ENCODE measurements around the gene NR4A1. TPM values are rescaled to one million over a fixed set of nuclear protein-coding genes. Genes with fewer than 3 reads are reported as not detected.

Gene NR4A1
- total RNA-seq, 1 donor from 2014 or later: 11.4 TPM

DNA sequence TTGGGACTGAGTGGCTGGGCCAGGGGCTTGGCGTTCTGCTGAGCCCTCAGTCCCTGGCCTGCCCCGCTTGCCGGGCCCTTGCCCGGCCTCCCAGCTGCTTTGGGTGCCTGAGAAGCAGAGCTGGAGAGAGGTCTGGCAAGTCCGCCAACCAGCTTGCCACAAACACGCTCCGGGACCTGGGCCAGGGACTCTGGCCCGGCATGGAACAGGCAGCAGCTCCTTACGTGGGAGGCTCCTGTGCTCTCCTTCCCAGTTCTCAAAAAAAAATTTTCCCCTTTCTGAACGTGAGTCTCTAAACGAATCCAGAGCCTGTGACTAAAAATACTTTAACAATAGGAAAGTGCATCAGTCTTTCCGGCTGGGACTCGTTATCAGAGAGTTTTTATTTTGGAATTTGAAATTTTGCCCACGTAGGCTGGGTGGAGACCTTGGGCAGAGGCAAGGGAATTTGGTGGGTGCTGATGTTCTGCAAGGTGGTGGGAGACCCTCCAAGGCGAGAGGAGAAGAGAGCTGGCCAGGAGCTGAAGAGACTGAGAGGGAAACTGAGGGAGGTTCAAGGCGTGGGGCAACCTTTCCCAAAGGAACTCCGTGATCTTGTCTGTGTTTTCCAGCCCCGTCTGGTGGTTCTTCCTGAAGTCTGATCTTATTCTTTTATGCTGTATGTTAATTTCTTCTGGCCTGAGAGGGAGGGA is 6.8 kb upstream of the NR4A1 start:
- TF ChIP-seq, protein P1, sequence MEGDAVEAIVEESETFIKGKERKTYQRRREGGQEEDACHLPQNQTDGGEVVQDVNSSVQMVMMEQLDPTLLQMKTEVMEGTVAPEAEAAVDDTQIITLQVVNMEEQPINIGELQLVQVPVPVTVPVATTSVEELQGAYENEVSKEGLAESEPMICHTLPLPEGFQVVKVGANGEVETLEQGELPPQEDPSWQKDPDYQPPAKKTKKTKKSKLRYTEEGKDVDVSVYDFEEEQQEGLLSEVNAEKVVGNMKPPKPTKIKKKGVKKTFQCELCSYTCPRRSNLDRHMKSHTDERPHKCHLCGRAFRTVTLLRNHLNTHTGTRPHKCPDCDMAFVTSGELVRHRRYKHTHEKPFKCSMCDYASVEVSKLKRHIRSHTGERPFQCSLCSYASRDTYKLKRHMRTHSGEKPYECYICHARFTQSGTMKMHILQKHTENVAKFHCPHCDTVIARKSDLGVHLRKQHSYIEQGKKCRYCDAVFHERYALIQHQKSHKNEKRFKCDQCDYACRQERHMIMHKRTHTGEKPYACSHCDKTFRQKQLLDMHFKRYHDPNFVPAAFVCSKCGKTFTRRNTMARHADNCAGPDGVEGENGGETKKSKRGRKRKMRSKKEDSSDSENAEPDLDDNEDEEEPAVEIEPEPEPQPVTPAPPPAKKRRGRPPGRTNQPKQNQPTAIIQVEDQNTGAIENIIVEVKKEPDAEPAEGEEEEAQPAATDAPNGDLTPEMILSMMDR (conservative IDR thresholded peaks at IDR 0.05): no peak
- H3K36me3 Mint-ChIP-seq: no peaks in the 10 kb centered on the region
- no peak for DNase-seq (ENCODE audit: extremely low spot score, unreplicated experiment)
- peaks cover 10% of the 10 kb centered on the region for H3K27me3 Mint-ChIP-seq
- H3K4me3 Mint-ChIP-seq: no peak overlapping the region
- no peaks in the 10 kb centered on the region for H3K9me3 Mint-ChIP-seq
- H3K27ac Mint-ChIP-seq: peak overlapping the region; percentile 38
- peaks cover 4% of the 10 kb centered on the region for H3K4me1 Mint-ChIP-seq (ENCODE audit: unreplicated experiment)

DNA sequence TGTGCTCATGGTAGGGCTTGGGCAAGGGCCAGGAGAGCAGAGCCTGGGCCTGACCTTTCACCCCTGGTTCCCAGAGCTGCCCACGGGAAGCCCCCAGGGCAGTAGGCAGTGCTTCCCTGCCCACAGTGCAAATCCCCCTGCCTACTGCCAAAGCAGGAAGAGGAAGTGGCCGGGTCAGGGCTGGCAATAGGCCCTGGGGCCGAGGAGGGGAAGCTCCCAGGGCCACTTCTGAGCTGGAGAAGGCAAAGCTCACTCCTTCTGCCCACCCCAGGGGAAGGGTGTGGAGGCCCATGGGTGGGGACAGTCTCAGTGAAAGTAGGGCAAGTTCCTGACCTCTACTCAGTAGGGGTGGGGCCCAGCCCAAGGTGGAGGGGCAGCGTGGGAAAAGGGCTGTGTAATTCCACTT is 5.4 kb upstream of the NR4A1 start:
- no peak for DNase-seq (ENCODE audit: extremely low spot score, unreplicated experiment)
- H3K4me1 Mint-ChIP-seq (ENCODE audit: unreplicated experiment): peaks cover 14% of the 10 kb centered on the region
- peak overlapping the region; percentile 21 for H3K27ac Mint-ChIP-seq
- H3K36me3 Mint-ChIP-seq: no peaks in the 10 kb centered on the region
- H3K27me3 Mint-ChIP-seq: peaks cover 10% of the 10 kb centered on the region
- TF ChIP-seq, protein P1 (conservative IDR thresholded peaks at IDR 0.05): no peak
- no peaks in the 10 kb centered on the region for H3K9me3 Mint-ChIP-seq
- H3K4me3 Mint-ChIP-seq: no peak overlapping the region

DNA sequence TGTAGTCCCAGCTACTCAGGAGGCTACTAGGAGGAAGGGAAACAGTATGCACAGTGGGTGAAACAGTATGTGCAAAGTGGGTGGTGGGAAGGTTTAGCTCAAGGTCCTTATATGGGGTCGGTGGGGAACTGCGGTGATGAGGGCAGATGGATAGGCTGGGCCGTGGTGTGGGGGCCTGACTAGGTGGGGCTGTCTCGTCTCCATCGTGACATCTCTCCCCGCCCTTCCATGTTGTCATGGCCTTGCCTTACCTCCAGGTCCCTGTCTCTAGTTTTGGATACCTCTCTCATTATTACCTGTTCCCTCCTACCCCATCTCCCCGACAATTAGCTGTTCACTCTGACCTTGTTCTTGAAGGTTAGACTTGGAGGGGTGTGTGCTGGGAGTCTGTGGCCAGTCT is 4.4 kb upstream of the NR4A1 start:
- DNase-seq (ENCODE audit: extremely low spot score, unreplicated experiment): no peak
- peak overlapping the region; percentile 70 for H3K27ac Mint-ChIP-seq
- TF ChIP-seq, protein P1 (conservative IDR thresholded peaks at IDR 0.05): no peak
- no peaks in the 10 kb centered on the region for H3K9me3 Mint-ChIP-seq
- H3K4me1 Mint-ChIP-seq (ENCODE audit: unreplicated experiment): peaks cover 20% of the 10 kb centered on the region
- no peaks in the 10 kb centered on the region for H3K36me3 Mint-ChIP-seq
- no peak overlapping the region for H3K4me3 Mint-ChIP-seq
- peaks cover 13% of the 10 kb centered on the region for H3K27me3 Mint-ChIP-seq

DNA sequence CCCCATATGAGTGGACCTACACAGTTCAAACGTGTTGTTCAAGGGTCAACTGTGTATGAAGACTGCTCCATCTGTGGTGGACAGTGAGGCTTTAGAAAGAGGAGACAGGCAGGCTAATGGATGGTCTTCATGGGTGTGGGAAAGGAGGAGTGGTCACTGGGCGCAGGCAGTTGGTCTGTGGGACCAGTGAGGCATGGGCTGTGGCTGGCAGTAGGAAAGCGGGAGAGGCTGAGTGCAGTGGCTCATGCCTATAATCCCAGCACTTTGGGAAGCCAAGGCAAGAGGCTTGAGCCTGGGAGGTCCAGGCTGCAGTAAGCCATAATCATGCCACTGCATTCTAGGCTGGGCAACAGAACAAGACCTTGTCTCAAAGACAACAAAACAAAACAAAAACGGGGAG is 2.0 kb upstream of the NR4A1 start:
- Mint-ChIP-seq H3K4me3 (peak overlapping the region; percentile 92), H3K9me3 (no peaks in the 10 kb centered on the region), H3K27ac (peak overlapping the region; percentile 97), H3K4me1 (ENCODE audit: unreplicated experiment) (peaks cover 24% of the 10 kb centered on the region), H3K27me3 (peaks cover 17% of the 10 kb centered on the region), H3K36me3 (no peaks in the 10 kb centered on the region)
- no peak for DNase-seq (ENCODE audit: extremely low spot score, unreplicated experiment)
- TF ChIP-seq, protein P1 (conservative IDR thresholded peaks at IDR 0.05): no peak

DNA sequence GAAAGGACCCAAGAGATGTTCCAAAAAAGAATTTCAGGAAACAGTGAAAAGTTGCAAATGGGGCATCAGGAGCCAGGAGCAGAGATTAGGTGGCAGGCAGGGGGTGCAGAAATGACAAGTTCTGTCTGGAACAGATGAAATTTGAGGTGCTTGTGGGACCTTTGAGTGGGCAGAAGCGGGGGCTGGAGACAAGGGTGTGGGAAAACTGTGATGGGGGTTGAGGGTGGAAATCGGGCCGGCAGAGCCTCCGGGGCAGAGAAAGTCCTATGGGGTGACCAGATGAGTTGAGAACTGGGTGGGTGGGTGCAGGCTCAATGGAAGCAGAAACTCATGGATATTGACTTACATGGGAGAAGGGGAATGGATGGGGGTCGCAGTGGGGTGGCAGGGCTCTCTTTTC is 1.6 kb upstream of the NR4A1 start:
- TF ChIP-seq, protein P1 (conservative IDR thresholded peaks at IDR 0.05): no peak

More for the DNA sequence above, 1.6 kb upstream of the NR4A1 start:
- Mint-ChIP-seq H3K27ac (peak overlapping the region; percentile 97), H3K4me1 (ENCODE audit: unreplicated experiment) (peaks cover 24% of the 10 kb centered on the region), H3K9me3 (no peaks in the 10 kb centered on the region), H3K27me3 (peaks cover 17% of the 10 kb centered on the region), H3K4me3 (peak overlapping the region; percentile 92), H3K36me3 (no peaks in the 10 kb centered on the region)
- DNase-seq (ENCODE audit: extremely low spot score, unreplicated experiment): no peak

Measured in type B pancreatic cell (in vitro differentiated cells).